BJ (cell line): ENCODE measurements around the gene GLUL. TPM values are rescaled to one million over a fixed set of nuclear protein-coding genes. Genes with fewer than 3 reads are reported as not detected.

Source experiments
- CTCF ChIA-PET: fragments of 350-600 bp; formaldehyde crosslinking; extraction: SDS; loops from one replicate; lab custom pipeline; 2021; ENCODE audit warnings: antibody characterized with exemption, inconsistent platforms; lab: Yijun Ruan, JAX
- POLR2A ChIA-PET: fragments of 300-600 bp; sonication (Branson Sonifier 250); formaldehyde crosslinking; extraction: SDS; loops from one replicate; lab custom pipeline; 2021; ENCODE audit warnings: antibody characterized with exemption; lab: Charles Lee
- DNase-seq: peaks from one replicate; pipeline ENCODE4 v3.0.0-alpha.2; 2011; ENCODE audit warnings: low read depth
- H3K27me3 ChIP-seq: 2 replicates; pipeline ENCODE4 v1.6.0; 2011; ENCODE audit warnings: low read length; ENCODE audit not compliant: control insufficient read depth, insufficient read depth
- H3K36me3 ChIP-seq: 2 replicates; pipeline ENCODE4 v1.5.1; 2011; ENCODE audit warnings: low read length; ENCODE audit not compliant: control insufficient read depth, insufficient read depth
- H3K4me3 ChIP-seq: 2 replicates; pipeline ENCODE4 v1.5.1; 2011; ENCODE audit warnings: low read depth, mild to moderate bottlenecking, control low read depth, low read length
- polyA plus RNA-seq: library from polyadenylated mRNA; depleted of rRNA; stranded (reverse); fragments of >200 nt; gene quantifications from 2 replicates; pipeline ENCODE4 v1.2.3, GENCODE V29; 2011
- TF ChIP-seq, protein P1 (sequence below): IDR thresholded peaks from 2 replicates; pipeline ENCODE4 v1.5.1; 2011; ENCODE audit warnings: low read depth, mild to moderate bottlenecking, control low read depth, inconsistent platforms, low read length, moderate library complexity; ENCODE audit not compliant: insufficient read depth

GLUL gene
- polyA plus RNA-seq, 1 experiment = 494 TPM

DNA sequence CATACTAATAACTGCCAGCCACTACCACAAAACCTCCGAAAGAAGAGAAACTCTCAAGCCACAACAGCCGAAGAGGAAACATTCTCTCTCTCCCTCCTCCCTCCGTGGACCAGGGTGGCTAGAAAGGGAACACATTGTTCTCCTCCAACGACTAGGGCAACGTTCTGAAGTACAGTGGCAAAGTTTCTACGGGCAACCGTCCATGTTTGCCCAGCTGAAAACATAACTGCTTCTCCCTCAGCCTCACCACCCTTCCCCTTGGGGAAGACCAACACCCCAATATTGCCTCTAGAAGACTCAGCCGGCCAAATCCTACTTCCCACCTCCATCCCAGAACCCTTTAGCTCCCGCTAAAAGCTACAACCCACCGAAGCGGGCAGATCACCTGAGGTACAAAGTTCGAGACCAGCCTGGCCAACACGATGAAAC is 2.0 kb downstream of the GLUL start:
- H3K36me3 ChIP-seq = peaks cover 20% of the 10 kb centered on the region
- ChIA-PET CTCF (interaction anchor here (0.9 to 12.0 kb wide), 6 partner anchors 19 to 247 kb away, joined by 3 to 291 read pairs (median 4); no protein-coding TSS in a partner anchor), POLR2A (interaction anchor here (1.1 to 2.4 kb wide), 3 partner anchors 100 to 247 kb away, joined by 5 to 7 read pairs (median 7); no protein-coding TSS in a partner anchor)
- H3K4me3 ChIP-seq = peak overlapping the region; percentile 84
- no peak for DNase-seq
- no peaks in the 10 kb centered on the region for H3K27me3 ChIP-seq
- TF ChIP-seq, protein P1, sequence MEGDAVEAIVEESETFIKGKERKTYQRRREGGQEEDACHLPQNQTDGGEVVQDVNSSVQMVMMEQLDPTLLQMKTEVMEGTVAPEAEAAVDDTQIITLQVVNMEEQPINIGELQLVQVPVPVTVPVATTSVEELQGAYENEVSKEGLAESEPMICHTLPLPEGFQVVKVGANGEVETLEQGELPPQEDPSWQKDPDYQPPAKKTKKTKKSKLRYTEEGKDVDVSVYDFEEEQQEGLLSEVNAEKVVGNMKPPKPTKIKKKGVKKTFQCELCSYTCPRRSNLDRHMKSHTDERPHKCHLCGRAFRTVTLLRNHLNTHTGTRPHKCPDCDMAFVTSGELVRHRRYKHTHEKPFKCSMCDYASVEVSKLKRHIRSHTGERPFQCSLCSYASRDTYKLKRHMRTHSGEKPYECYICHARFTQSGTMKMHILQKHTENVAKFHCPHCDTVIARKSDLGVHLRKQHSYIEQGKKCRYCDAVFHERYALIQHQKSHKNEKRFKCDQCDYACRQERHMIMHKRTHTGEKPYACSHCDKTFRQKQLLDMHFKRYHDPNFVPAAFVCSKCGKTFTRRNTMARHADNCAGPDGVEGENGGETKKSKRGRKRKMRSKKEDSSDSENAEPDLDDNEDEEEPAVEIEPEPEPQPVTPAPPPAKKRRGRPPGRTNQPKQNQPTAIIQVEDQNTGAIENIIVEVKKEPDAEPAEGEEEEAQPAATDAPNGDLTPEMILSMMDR = no peak

GRCh38 chr1:182388392-182389134 is 3.0 kb downstream of the GLUL start:
- DNase-seq = no peak
- TF ChIP-seq, protein P1 = no peak
- ChIA-PET POLR2A (interaction anchor here (1.1 to 2.4 kb wide), 2 partner anchors 99 to 245 kb away, joined by 5 to 7 read pairs; no protein-coding TSS in a partner anchor), CTCF (interaction anchor here (0.9 to 12.0 kb wide), 6 partner anchors 17 to 686 kb away, joined by 3 to 291 read pairs (median 4); no protein-coding TSS in a partner anchor)
- Histone ChIP-seq H3K4me3 (peak overlapping the region; percentile 84), H3K36me3 (peaks cover 30% of the 10 kb centered on the region), H3K27me3 (no peaks in the 10 kb centered on the region)

GRCh38 chr1:182387566-182387965 is 4.0 kb downstream of the GLUL start:
- Histone ChIP-seq H3K4me3 (no peak overlapping the region), H3K27me3 (no peaks in the 10 kb centered on the region), H3K36me3 (peaks cover 31% of the 10 kb centered on the region)
- ChIA-PET POLR2A (no interaction called here), CTCF (interaction anchor here (1.1 to 1.9 kb wide), 3 partner anchors 98 to 685 kb away, joined by 3 to 7 read pairs (median 3); no protein-coding TSS in a partner anchor)
- TF ChIP-seq, protein P1 = no peak
- no peak for DNase-seq

- Histone ChIP-seq H3K27me3 (no peaks in the 10 kb centered on the region), H3K36me3 (peaks cover 33% of the 10 kb centered on the region), H3K4me3 (no peak overlapping the region)
- CTCF ChIA-PET = interaction anchor here (1.1 to 1.9 kb wide), 2 partner anchors 97 to 243 kb away, joined by 3 to 7 read pairs; no protein-coding TSS in a partner anchor
- DNase-seq = no peak
- POLR2A ChIA-PET = no interaction called here
- TF ChIP-seq, protein P1 = no peak
Observed at GRCh38 chr1:182386980-182387379, 4.6 kb downstream of the GLUL start.
